ENCODE measurements around the gene COQ5. TPM values are rescaled to one million over a fixed set of nuclear protein-coding genes. Genes with fewer than 3 reads are reported as not detected.
"Not testable (repeated sequence)": the region's sequence is repeated elsewhere in the genome, so short reads cannot be mapped to it uniquely, and the experiment has no call there.

COQ5 gene
- total RNA-seq, 1 experiment from 2014 or later: 34.1 TPM

DNA sequence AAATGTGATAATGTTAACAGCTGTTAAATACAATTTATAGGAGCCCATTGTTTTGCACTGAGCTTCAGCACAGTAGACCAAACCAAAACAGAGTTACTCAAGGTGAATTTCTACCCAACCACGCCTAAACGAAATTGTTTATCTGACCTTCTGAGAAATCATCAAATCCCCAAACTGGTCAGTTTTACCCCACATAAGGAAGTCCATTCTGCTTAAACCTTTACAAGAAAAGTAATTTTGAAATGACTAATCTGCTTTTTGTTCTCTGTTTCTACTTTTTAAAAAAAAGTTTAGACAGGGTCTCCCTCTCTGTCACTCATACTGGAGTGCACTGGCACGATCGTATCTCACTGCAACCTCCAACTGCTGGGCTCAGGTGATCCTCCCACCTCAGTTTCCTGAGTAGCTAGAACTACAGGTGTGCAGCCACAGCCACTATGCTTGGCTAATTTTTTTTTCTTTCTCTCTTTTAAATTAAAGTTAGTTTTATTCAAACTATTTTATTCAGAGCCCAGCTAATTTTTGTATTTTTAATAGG lies 3.8 kb upstream of the COQ5 start:
- peaks cover 4 to 13% of the 10 kb centered on the region in 2 experiments; a peak in 2 of 4 replicates for H3K36me3 ChIP-seq (ENCODE audit: control insufficient read depth in 1 of 2, insufficient read depth in 2 of 2, low read length in 2 of 2)
- RAD21 ChIA-PET (ENCODE audit: low non-redundant PET in 1 of 2, low total read pairs in 2 of 2, uncharacterized antibody in 2 of 2, unreplicated experiment in 2 of 2): no interaction called here
- no peaks in the 10 kb centered on the region for H3K9me2 ChIP-seq (ENCODE audit: insufficient read depth)
- peaks cover 13 to 41% of the 10 kb centered on the region in 2 experiments; a peak in 3 of 4 replicates for H3K4me1 ChIP-seq (ENCODE audit: control insufficient read depth in 1 of 2, insufficient read depth in 2 of 2, low read length in 2 of 2)
- no peaks in the 10 kb centered on the region for H3K27me3 ChIP-seq (ENCODE audit: insufficient read depth, low read length)
- CTCF ChIA-PET: no interaction called here
- H4K20me1 ChIP-seq (ENCODE audit: insufficient read depth): peaks cover 7% of the 10 kb centered on the region; the same call in 1 of the 2 replicates
- POLR2A ChIA-PET: no interaction called here
- H3K9me3 ChIP-seq (ENCODE audit: control insufficient read depth in 1 of 2, insufficient read depth in 1 of 2, low read depth in 1 of 2, low read length in 2 of 2): no peaks in the 10 kb centered on the region
- no TSS peak for BruUV-seq (replicated peaks)
- no peak overlapping the region for H3K4me3 ChIP-seq (replicated peaks in 1 of 2; ENCODE audit: low read depth in 1 of 2, low read length in 2 of 2)
- no peak overlapping the region for H3K4me2 ChIP-seq (ENCODE audit: low read length)
- H3K79me2 ChIP-seq (ENCODE audit: insufficient read depth, low read length): peaks cover 44% of the 10 kb centered on the region
- DNase-seq (ENCODE audit: low read depth, low spot score): no peak
- no peak overlapping the region for H2AFZ ChIP-seq (ENCODE audit: low read depth, low read length, poor library complexity, severe bottlenecking)
- no peak overlapping the region for H3K9ac ChIP-seq (ENCODE audit: low read length)
- no peak for ATAC-seq
- intact Hi-C loops (cut with micrococcal nuclease): loop anchor here (10.0 kb wide), 1 partner anchor 208 kb away; the partner anchor contains the start of gene PLA2G1B
- no peak for TF ChIP-seq SP1 (IDR thresholded peaks at IDR 0.05; ENCODE audit: low read depth)
- no peak for TF ChIP-seq CBX3 (IDR thresholded peaks at IDR 0.05; ENCODE audit: low read depth)
- TF ChIP-seq, protein P1, sequence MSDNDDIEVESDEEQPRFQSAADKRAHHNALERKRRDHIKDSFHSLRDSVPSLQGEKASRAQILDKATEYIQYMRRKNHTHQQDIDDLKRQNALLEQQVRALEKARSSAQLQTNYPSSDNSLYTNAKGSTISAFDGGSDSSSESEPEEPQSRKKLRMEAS (IDR thresholded peaks at IDR 0.05): no peak
- TF ChIP-seq SIN3A (IDR thresholded peaks at IDR 0.05; ENCODE audit: low read depth): no peak
- TF ChIP-seq POLR2A (IDR thresholded peaks at IDR 0.05; ENCODE audit: borderline replicate concordance, extremely low read depth, insufficient read depth, insufficient read length): no peak
- no peak for TF ChIP-seq EZH2phosphoT487 (IDR thresholded peaks at IDR 0.05; ENCODE audit: borderline replicate concordance)
- no peak for TF ChIP-seq JUND (IDR thresholded peaks at IDR 0.05)
- TF ChIP-seq POLR2AphosphoS5 (IDR thresholded peaks at IDR 0.05; ENCODE audit: low read depth, low read length): no peak
- TF ChIP-seq, protein P2, sequence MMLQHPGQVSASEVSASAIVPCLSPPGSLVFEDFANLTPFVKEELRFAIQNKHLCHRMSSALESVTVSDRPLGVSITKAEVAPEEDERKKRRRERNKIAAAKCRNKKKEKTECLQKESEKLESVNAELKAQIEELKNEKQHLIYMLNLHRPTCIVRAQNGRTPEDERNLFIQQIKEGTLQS (IDR thresholded peaks at IDR 0.05): no peak
- TF ChIP-seq CEBPB (IDR thresholded peaks at IDR 0.05; ENCODE audit: low read depth): no peak
- no peak for TF ChIP-seq ZNF274 (IDR thresholded peaks at IDR 0.05; ENCODE audit: low read depth, low read length)
- H3K27ac ChIP-seq (ENCODE audit: low read depth, low read length): no peak overlapping the region

DNA sequence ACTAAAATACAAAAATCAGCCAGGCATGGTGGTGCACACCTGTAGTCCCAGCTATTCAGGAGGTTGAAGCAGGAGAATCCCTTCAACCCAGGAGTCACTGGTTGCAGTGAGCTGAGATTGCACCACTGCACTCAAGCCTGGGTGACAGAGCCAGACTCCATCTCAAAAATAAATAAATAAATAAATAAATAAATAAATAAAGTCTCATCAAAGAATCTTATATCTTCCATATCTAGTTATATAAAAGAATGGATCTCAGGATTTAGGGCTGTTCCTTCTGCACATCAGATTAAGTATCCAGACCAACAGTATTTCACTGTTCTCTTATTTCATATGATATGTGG lies 1.4 kb upstream of the COQ5 start:
- Histone ChIP-seq H3K4me3 (replicated peaks in 1 of 2; ENCODE audit: low read depth in 1 of 2, low read length in 2 of 2) (peak overlapping the region in 1 of 2 experiments; percentile 97; a peak in 3 of 4 replicates), H3K4me2 (ENCODE audit: low read length) (peak overlapping the region; percentile 94), H3K79me2 (ENCODE audit: insufficient read depth, low read length) (peaks cover 20% of the 10 kb centered on the region), H3K27ac (ENCODE audit: low read depth, low read length) (peak overlapping the region; percentile 68; the same call in 1 of the 2 replicates), H3K4me1 (ENCODE audit: control insufficient read depth in 1 of 2, insufficient read depth in 2 of 2, low read length in 2 of 2) (peaks cover 6 to 21% of the 10 kb centered on the region in 2 experiments; a peak in 3 of 4 replicates)
- H3K36me3 ChIP-seq (ENCODE audit: control insufficient read depth in 1 of 2, insufficient read depth in 2 of 2, low read length in 2 of 2); H2AFZ ChIP-seq (ENCODE audit: low read depth, low read length, poor library complexity, severe bottlenecking); H4K20me1 ChIP-seq (ENCODE audit: insufficient read depth); H3K9ac ChIP-seq (ENCODE audit: low read length); DNase-seq (ENCODE audit: low read depth, low spot score); BruUV-seq (replicated peaks); RAD21 ChIA-PET (ENCODE audit: low non-redundant PET in 1 of 2, low total read pairs in 2 of 2, uncharacterized antibody in 2 of 2, unreplicated experiment in 2 of 2); CTCF ChIA-PET; H3K9me2 ChIP-seq (ENCODE audit: insufficient read depth); H3K27me3 ChIP-seq (ENCODE audit: insufficient read depth, low read length); ATAC-seq; H3K9me3 ChIP-seq (ENCODE audit: control insufficient read depth in 1 of 2, insufficient read depth in 1 of 2, low read depth in 1 of 2, low read length in 2 of 2): not testable (repeated sequence)
- POLR2A ChIA-PET: interaction anchor here (1.2 kb wide), 1 partner anchor 329 kb away, joined by 3 read pairs; the partner anchor contains the start of gene RPLP0
- intact Hi-C loops (cut with micrococcal nuclease): loop anchor here (10.0 kb wide), 1 partner anchor 206 kb away; the partner anchor contains the start of gene PLA2G1B
